Breast epithelium (tissue), 4 donors: ENCODE results near the gene SYT9. TPM values are rescaled to one million over a fixed set of nuclear protein-coding genes. Genes with fewer than 3 reads are reported as not detected.

Source experiments
- DNase-seq, 2 donors: peaks; one replicate each; pipeline ENCODE4 v3.0.0-alpha.2; 2019; ENCODE audit warnings: low spot score in 2 of 2
- H3K27ac ChIP-seq, 2 donors: fragments of 200-600 bp; sonication (generic) in 1 of 2; one replicate each; pipeline ENCODE4 v1.5.1; 2016 to 2019; ENCODE audit warnings: mild to moderate bottlenecking in 1 of 2
- H3K27me3 ChIP-seq, 2 donors: fragments of 200-600 bp; sonication (generic) in 1 of 2; one replicate each; pipeline versions ENCODE4 v1.5.1 to v1.6.0; 2017 to 2019; ENCODE audit warnings: control low read depth in 1 of 2, mild to moderate bottlenecking in 1 of 2
- H3K36me3 ChIP-seq: fragments of 200-600 bp; one replicate; pipeline ENCODE4 v1.5.1; 2019
- H3K4me1 ChIP-seq, 2 donors: fragments of 200-600 bp; sonication (generic); one replicate each; pipeline ENCODE4 v1.5.1; 2016 to 2019; ENCODE audit warnings: control low read depth in 1 of 2
- H3K4me3 ChIP-seq, 3 donors: fragments of 200-600 bp; sonication (generic); 1 replicate in 2 of 3; 2 replicates in 1 of 3; pipeline ENCODE4 v1.5.1; 2016 to 2019; ENCODE audit warnings: mild to moderate bottlenecking in 3 of 3, moderate library complexity in 2 of 3
- H3K9me3 ChIP-seq, 2 donors: fragments of 200-600 bp; sonication (generic) in 1 of 2; one replicate each; pipeline ENCODE4 v1.5.1; 2016 to 2019; ENCODE audit warnings: control low read depth in 1 of 2
- POLR2A ChIP-seq: fragments of 450-650 bp; IDR thresholded peaks from one replicate; pipeline ENCODE4 v1.6.1; 2016; ENCODE audit warnings: antibody characterized with exemption, mild to moderate bottlenecking, moderate library complexity
- POLR2AphosphoS5 ChIP-seq, 3 donors: sonication (generic); formaldehyde crosslinking; IDR thresholded peaks; one replicate each; pipeline ENCODE4 v1.6.1; 2017; ENCODE audit warnings: antibody characterized with exemption in 3 of 3
- intact Hi-C: fragments of 100-400 bp; cut with DNase I; formaldehyde crosslinking; loops from one replicate; pipeline ENCODE4 v1.15.1; 2023; ENCODE audit warnings: low total_unique reads
- total RNA-seq, 3 donors: library from RNA; depleted of rRNA; stranded (reverse); fragments of >200 nt; gene quantifications; one replicate each; pipeline ENCODE4 v1.1.0, GENCODE V29; 2016
- TF ChIP-seq, protein P1 (sequence below), 3 donors: fragments of 450-650 bp; IDR thresholded peaks; one replicate each; pipeline ENCODE4 v1.5.1; 2016 to 2017; ENCODE audit warnings: antibody characterized with exemption in 3 of 3, mild to moderate bottlenecking in 3 of 3, moderate library complexity in 3 of 3

The SYT9 gene
- total RNA-seq, 3 donors from 2014 or later, result 0.33 to 0.73 TPM; not detected in 1

DNA sequence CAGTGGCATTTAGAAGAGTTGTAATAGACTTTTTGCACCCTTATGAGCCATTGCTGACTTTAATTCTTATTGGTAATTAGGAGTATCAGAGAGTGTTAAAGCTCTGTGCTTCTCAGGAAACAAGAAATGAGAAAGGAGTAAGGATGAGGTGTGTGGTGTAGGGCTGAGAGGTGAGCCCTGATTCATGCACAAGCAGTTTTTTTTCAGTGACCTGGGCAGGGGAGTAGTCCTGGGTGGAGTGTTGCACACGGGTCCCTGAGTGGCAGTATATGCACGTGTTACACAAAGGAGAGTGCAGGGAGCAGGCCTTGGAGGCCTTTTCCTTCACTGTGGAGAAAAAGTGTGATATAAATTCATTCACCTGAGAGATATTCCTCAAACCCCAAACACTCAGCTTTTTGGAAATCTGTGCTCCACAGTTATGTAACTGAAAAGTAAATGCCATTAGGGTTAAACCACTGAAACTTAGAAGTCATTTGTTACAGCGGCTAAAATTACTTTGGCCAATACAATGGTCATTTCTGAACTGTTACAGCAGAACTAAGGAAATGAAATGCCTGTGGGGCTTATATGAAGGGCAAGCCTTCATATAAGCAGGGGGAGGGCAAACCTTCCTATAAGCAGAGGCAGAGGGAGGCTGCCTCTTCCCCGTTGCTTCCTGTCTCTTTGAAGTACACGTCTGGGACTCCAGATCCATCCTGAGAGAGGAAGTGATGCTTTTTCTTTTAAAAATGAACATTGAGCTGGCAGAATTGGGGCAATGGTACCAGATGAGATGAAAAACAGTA, 171.0 kb downstream of the SYT9 start:
- TF ChIP-seq, protein P1, sequence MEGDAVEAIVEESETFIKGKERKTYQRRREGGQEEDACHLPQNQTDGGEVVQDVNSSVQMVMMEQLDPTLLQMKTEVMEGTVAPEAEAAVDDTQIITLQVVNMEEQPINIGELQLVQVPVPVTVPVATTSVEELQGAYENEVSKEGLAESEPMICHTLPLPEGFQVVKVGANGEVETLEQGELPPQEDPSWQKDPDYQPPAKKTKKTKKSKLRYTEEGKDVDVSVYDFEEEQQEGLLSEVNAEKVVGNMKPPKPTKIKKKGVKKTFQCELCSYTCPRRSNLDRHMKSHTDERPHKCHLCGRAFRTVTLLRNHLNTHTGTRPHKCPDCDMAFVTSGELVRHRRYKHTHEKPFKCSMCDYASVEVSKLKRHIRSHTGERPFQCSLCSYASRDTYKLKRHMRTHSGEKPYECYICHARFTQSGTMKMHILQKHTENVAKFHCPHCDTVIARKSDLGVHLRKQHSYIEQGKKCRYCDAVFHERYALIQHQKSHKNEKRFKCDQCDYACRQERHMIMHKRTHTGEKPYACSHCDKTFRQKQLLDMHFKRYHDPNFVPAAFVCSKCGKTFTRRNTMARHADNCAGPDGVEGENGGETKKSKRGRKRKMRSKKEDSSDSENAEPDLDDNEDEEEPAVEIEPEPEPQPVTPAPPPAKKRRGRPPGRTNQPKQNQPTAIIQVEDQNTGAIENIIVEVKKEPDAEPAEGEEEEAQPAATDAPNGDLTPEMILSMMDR (IDR thresholded peaks at IDR 0.05), result no peak
- TF ChIP-seq POLR2AphosphoS5 (IDR thresholded peaks at IDR 0.05) (no peak), POLR2A (no peak)
- H3K4me1 ChIP-seq, result no peaks in the 10 kb centered on the region
- no peaks in the 10 kb centered on the region for H3K9me3 ChIP-seq
- no peaks in the 10 kb centered on the region for H3K27me3 ChIP-seq
- DNase-seq, result no peak
- no peak overlapping the region for H3K27ac ChIP-seq
- no peak overlapping the region for H3K4me3 ChIP-seq
- intact Hi-C loops, result no loop called here
- no peaks in the 10 kb centered on the region for H3K36me3 ChIP-seq

DNA sequence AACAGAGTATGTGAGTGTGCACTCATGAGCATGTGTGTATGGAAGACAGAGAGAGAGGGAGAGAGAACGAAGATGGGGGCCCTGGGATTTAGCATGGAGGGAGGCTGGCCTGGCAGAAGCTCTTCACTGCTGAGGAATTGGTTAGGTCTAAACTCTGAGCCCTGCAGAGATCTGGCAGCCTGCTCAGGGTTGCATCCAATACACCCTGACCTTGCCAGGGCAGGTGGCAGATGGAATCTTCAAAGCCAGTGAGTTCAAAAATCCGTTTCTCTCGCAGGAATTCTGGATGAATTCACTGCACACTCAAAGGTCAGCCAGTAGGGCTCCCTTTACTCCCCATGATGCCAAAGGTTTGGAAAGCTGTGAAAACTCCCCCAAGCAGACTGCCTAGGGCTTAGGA, 172.2 kb downstream of the SYT9 start:
- intact Hi-C loops, result no loop called here

DNA sequence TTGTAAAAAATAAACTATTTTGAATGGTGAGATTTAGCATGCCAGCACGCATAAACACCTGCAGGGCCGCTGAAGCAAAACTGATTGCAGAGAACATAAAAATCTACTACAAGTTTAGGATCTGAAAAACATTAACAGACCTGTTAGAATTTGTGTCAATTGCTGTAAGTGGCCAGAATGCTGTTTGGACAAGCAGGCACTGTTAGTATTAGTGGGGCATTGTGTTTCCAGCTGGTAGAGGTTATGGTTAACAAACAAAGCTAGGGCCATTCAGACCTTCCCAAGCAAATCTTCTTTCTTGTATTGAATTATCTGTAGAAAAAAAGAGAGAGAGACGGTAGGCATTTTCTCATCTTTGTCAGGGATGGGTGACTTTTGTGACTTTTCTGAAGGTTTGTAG, 176.0 kb downstream of the SYT9 start:
- TF ChIP-seq, protein P1 (IDR thresholded peaks at IDR 0.05), result no peak
- TF ChIP-seq POLR2A (no peak), POLR2AphosphoS5 (IDR thresholded peaks at IDR 0.05) (no peak)
- H3K27ac ChIP-seq, result no peak overlapping the region
- DNase-seq, result no peak
- no peaks in the 10 kb centered on the region for H3K9me3 ChIP-seq
- no peaks in the 10 kb centered on the region for H3K4me1 ChIP-seq
- H3K27me3 ChIP-seq, result no peaks in the 10 kb centered on the region
- intact Hi-C loops, result loop anchor here (2.0 kb wide), 1 partner anchor 65 kb away; no protein-coding TSS in a partner anchor
- no peak overlapping the region for H3K4me3 ChIP-seq
- no peaks in the 10 kb centered on the region for H3K36me3 ChIP-seq

More for the DNA sequence above, 172.2 kb downstream of the SYT9 start:
- Histone ChIP-seq H3K9me3 (no peaks in the 10 kb centered on the region), H3K4me3 (no peak overlapping the region), H3K27ac (no peak overlapping the region), H3K27me3 (no peaks in the 10 kb centered on the region), H3K36me3 (no peaks in the 10 kb centered on the region), H3K4me1 (no peaks in the 10 kb centered on the region)
- TF ChIP-seq, protein P1 (IDR thresholded peaks at IDR 0.05), result no peak
- no peak for TF ChIP-seq POLR2A
- TF ChIP-seq POLR2AphosphoS5 (IDR thresholded peaks at IDR 0.05), result no peak
- no peak for DNase-seq

DNA sequence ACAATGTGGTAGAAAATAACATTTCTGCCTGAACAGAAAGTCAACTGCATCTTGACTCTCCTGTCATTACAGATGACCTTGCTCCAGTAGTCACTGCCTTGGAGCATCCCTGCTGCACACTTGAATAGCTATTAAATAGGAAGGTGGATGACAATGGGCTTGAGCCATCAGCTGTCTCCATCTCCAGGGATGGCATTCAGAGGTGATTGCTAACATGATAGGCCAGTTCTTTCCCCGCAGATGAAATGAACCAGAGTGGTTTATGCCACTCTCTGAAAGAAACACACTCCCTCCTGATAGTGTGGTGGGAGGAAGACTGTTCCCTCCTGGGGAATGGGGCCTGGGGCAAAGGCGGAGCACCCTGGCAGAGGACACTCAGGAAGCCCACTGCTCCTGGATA, 176.5 kb downstream of the SYT9 start:
- H3K9me3 ChIP-seq, result no peaks in the 10 kb centered on the region
- H3K27ac ChIP-seq, result no peak overlapping the region
- H3K4me1 ChIP-seq, result no peaks in the 10 kb centered on the region
- no peak for DNase-seq
- no peak overlapping the region for H3K4me3 ChIP-seq
- no peaks in the 10 kb centered on the region for H3K36me3 ChIP-seq
- H3K27me3 ChIP-seq, result no peaks in the 10 kb centered on the region
- TF ChIP-seq POLR2AphosphoS5 (IDR thresholded peaks at IDR 0.05), result no peak
- TF ChIP-seq, protein P1 (IDR thresholded peaks at IDR 0.05), result no peak
- no peak for TF ChIP-seq POLR2A
- intact Hi-C loops, result no loop called here

DNA sequence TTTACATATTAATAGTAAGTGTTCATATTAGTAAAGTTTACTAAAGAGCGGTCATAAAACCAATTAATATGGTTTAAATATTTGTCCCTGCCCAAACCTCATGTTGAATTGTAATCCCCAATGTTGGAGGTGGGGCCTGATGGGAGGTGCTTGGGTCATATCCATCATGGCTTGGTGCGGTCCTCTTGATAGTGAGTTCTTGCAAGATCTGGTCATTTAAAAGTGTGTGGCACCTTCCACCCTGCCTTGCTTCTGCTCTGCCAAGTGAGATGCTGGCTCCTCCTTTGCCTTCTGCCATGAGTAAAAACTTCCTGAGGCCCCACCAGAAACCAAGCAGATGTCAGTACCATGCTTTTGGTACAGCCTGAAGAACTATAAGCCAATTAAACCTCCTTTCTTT, 178.8 kb downstream of the SYT9 start:
- Histone ChIP-seq H3K27ac (no peak overlapping the region), H3K4me3 (no peak overlapping the region), H3K27me3 (no peaks in the 10 kb centered on the region), H3K4me1 (no peaks in the 10 kb centered on the region), H3K9me3 (no peaks in the 10 kb centered on the region), H3K36me3 (no peaks in the 10 kb centered on the region)
- TF ChIP-seq POLR2A (no peak), POLR2AphosphoS5 (IDR thresholded peaks at IDR 0.05) (no peak)
- TF ChIP-seq, protein P1 (IDR thresholded peaks at IDR 0.05), result no peak
- intact Hi-C loops, result no loop called here
- DNase-seq, result no peak
